ENCODE measurements around the gene PFKFB4. TPM values are rescaled to one million over a fixed set of nuclear protein-coding genes. Genes with fewer than 3 reads are reported as not detected.
A peak's percentile ranks its signal among the peaks of the same experiment; 100 is the strongest.

PFKFB4 gene
- total RNA-seq, 1 donor from 2014 or later = 40.3 TPM

GRCh38 chr3:48516571-48516970, 40.0 kb downstream of the PFKFB4 start:
- H3K36me3 Mint-ChIP-seq (ENCODE audit: unreplicated experiment) = peaks cover 5% of the 10 kb centered on the region
- TF ChIP-seq CTCF (IDR thresholded peaks at IDR 0.05; ENCODE audit: partially characterized antibody, unreplicated experiment) = no peak
- no peak overlapping the region for H3K27ac Mint-ChIP-seq (ENCODE audit: unreplicated experiment)
- no peak for DNase-seq
- H3K9me3 Mint-ChIP-seq (ENCODE audit: unreplicated experiment) = no peaks in the 10 kb centered on the region
- H3K27me3 Mint-ChIP-seq (ENCODE audit: unreplicated experiment) = peaks cover 1% of the 10 kb centered on the region
- no peaks in the 10 kb centered on the region for H3K4me1 Mint-ChIP-seq (ENCODE audit: low read depth, unreplicated experiment)
- no peak overlapping the region for H3K4me3 Mint-ChIP-seq (ENCODE audit: unreplicated experiment)

GRCh38 chr3:48514431-48515227, 42.0 kb downstream of the PFKFB4 start:
- H3K36me3 Mint-ChIP-seq (ENCODE audit: unreplicated experiment) = peaks cover 5% of the 10 kb centered on the region

GRCh38 chr3:48511551-48511950, 45.1 kb downstream of the PFKFB4 start:
- H3K4me1 Mint-ChIP-seq (ENCODE audit: low read depth, unreplicated experiment) = peaks cover 2% of the 10 kb centered on the region
- H3K9me3 Mint-ChIP-seq (ENCODE audit: unreplicated experiment) = no peaks in the 10 kb centered on the region
- no peak overlapping the region for H3K4me3 Mint-ChIP-seq (ENCODE audit: unreplicated experiment)
- no peak overlapping the region for H3K27ac Mint-ChIP-seq (ENCODE audit: unreplicated experiment)
- TF ChIP-seq CTCF (IDR thresholded peaks at IDR 0.05; ENCODE audit: partially characterized antibody, unreplicated experiment) = no peak
- no peak for DNase-seq
- peaks cover 5% of the 10 kb centered on the region for H3K36me3 Mint-ChIP-seq (ENCODE audit: unreplicated experiment)
- no peaks in the 10 kb centered on the region for H3K27me3 Mint-ChIP-seq (ENCODE audit: unreplicated experiment)

More at GRCh38 chr3:48514431-48515227, 42.0 kb downstream of the PFKFB4 start:
- Mint-ChIP-seq H3K27ac (ENCODE audit: unreplicated experiment) (no peak overlapping the region), H3K4me1 (ENCODE audit: low read depth, unreplicated experiment) (no peaks in the 10 kb centered on the region), H3K9me3 (ENCODE audit: unreplicated experiment) (no peaks in the 10 kb centered on the region), H3K27me3 (ENCODE audit: unreplicated experiment) (peaks cover 1% of the 10 kb centered on the region), H3K4me3 (ENCODE audit: unreplicated experiment) (no peak overlapping the region)
- no peak for DNase-seq
- no peak for TF ChIP-seq CTCF (IDR thresholded peaks at IDR 0.05; ENCODE audit: partially characterized antibody, unreplicated experiment)

- Mint-ChIP-seq H3K27ac (ENCODE audit: unreplicated experiment) (no peak overlapping the region), H3K27me3 (ENCODE audit: unreplicated experiment) (no peaks in the 10 kb centered on the region), H3K4me3 (ENCODE audit: unreplicated experiment) (no peak overlapping the region), H3K9me3 (ENCODE audit: unreplicated experiment) (peaks cover 5% of the 10 kb centered on the region), H3K4me1 (ENCODE audit: low read depth, unreplicated experiment) (peaks cover 10% of the 10 kb centered on the region), H3K36me3 (ENCODE audit: unreplicated experiment) (peaks cover 4% of the 10 kb centered on the region)
- TF ChIP-seq CTCF (IDR thresholded peaks at IDR 0.05; ENCODE audit: partially characterized antibody, unreplicated experiment) = no peak
- DNase-seq = peak; percentile 55
Measured at GRCh38 chr3:48507256-48508061, 49.1 kb downstream of the PFKFB4 start.
